Measurements from ENCODE around the gene CHST15.

DNA sequence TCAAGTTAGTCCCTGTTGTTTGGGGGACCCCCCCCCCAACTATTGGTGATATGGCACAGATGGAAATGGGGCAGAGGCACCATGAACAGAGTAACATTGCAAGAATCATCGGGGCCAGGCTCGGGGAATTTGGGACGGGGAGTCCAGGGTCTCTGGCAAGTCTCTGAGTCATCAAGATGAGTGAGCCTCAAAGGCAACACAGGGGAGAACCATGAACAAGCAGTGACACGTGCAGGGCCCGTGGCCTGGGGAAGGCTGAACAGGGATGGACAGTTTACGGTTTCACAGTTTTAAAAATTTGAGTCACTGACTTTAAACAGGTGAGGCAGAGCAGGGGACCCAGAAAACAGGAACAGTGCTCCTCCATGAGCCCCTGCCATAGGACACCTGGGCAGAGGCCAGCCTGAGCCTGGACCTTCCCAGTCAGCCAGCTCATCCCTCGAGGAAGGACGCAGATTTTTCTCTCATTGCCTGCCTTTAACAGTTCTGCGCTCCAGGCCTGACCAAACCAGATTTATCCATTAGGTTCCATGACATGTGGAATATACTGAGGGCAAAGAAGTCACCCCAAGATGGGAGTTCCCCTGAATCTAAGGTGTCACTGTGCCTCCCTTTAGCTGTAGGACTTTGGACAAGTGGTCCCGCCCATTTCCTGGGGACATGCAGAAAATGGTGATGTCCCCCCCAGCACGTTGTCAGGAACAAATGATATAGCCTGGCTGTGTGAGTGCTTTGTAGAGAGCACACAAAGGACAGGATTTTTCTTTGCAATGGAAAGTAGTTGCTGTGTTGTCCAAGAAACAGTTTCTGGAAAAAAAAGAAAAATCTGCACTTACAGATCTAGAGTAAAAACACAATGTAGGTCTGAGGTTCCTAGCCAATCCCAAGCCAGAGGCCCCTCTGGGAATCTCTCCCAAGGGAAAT is 23.8 kb downstream of the CHST15 start:
- TF ChIP-seq, protein P1, sequence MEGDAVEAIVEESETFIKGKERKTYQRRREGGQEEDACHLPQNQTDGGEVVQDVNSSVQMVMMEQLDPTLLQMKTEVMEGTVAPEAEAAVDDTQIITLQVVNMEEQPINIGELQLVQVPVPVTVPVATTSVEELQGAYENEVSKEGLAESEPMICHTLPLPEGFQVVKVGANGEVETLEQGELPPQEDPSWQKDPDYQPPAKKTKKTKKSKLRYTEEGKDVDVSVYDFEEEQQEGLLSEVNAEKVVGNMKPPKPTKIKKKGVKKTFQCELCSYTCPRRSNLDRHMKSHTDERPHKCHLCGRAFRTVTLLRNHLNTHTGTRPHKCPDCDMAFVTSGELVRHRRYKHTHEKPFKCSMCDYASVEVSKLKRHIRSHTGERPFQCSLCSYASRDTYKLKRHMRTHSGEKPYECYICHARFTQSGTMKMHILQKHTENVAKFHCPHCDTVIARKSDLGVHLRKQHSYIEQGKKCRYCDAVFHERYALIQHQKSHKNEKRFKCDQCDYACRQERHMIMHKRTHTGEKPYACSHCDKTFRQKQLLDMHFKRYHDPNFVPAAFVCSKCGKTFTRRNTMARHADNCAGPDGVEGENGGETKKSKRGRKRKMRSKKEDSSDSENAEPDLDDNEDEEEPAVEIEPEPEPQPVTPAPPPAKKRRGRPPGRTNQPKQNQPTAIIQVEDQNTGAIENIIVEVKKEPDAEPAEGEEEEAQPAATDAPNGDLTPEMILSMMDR (IDR thresholded peaks at IDR 0.05): no peak
- no peak for TF ChIP-seq POLR2A (IDR thresholded peaks at IDR 0.05)
